ENCODE data around the gene STK11IP. TPM values are rescaled to one million over a fixed set of nuclear protein-coding genes. Genes with fewer than 3 reads are reported as not detected.

Gene STK11IP
- total and polyA plus RNA-seq, 2 of the 13 experiments (the other 11 are each of a cell fraction or from before 2014, with no cell fraction given): 12.8 to 24.0 TPM

GRCh38 chr2:219621935-219622334, 24.3 kb downstream of the STK11IP start:
- Histone ChIP-seq H3K4me3 (replicated peaks in 1 of 3; ENCODE audit: insufficient read depth in 1 of 3, low read depth in 2 of 3, low read length in 3 of 3) (no peak overlapping the region), H3K27me3 (ENCODE audit: control insufficient read depth in 1 of 2, insufficient read depth in 2 of 2, low read length in 2 of 2) (peaks cover 14 to 54% of the 10 kb centered on the region in 2 experiments), H3K9ac (ENCODE audit: insufficient read depth, low read depth, low read length) (no peak overlapping the region), H3K79me2 (ENCODE audit: insufficient read depth, low read length) (no peaks in the 10 kb centered on the region), H3K9me3 (ENCODE audit: low read length) (no peaks in the 10 kb centered on the region), H2AFZ (ENCODE audit: low read length) (no peak overlapping the region), H3K4me1 (ENCODE audit: insufficient read depth, low read length) (peaks cover 15% of the 10 kb centered on the region), H4K20me1 (ENCODE audit: insufficient read depth, low read length) (no peaks in the 10 kb centered on the region), H3K27ac (ENCODE audit: extremely low read length, insufficient read depth, low read length) (no peak overlapping the region), H3K36me3 (replicated peaks in 1 of 2; ENCODE audit: control insufficient read depth in 1 of 2, insufficient read depth in 2 of 2, low read length in 2 of 2) (no peaks in the 10 kb centered on the region), H3K4me2 (ENCODE audit: low read depth, low read length) (no peak overlapping the region)
- 10% methylated on average over 4 of the region's 4 CpGs for WGBS (ENCODE audit: low lambda C conversion rate)
- ATAC-seq: no peak
- BruUV-seq (replicated peaks): no TSS peak
- in situ Hi-C loops (cut with HindIII; ENCODE audit: extremely low pct_ligation_motif_present, low pct_unique_long_range_greater_than_20kb) (no loop called here), intact Hi-C loops (cut with micrococcal nuclease; ENCODE audit: unreplicated experiment) (no loop called here)
- TF ChIP-seq ZNF660 (CRISPR knock-in tag; IDR thresholded peaks at IDR 0.05; ENCODE audit: borderline replicate concordance, low read depth): no peak
- TF ChIP-seq ZNF557 (CRISPR knock-in tag; IDR thresholded peaks at IDR 0.05): no peak
- no peak for TF ChIP-seq THYN1 (CRISPR knock-in tag; IDR thresholded peaks at IDR 0.05; ENCODE audit: borderline replicate concordance, low read depth)
- TF ChIP-seq, protein P1, sequence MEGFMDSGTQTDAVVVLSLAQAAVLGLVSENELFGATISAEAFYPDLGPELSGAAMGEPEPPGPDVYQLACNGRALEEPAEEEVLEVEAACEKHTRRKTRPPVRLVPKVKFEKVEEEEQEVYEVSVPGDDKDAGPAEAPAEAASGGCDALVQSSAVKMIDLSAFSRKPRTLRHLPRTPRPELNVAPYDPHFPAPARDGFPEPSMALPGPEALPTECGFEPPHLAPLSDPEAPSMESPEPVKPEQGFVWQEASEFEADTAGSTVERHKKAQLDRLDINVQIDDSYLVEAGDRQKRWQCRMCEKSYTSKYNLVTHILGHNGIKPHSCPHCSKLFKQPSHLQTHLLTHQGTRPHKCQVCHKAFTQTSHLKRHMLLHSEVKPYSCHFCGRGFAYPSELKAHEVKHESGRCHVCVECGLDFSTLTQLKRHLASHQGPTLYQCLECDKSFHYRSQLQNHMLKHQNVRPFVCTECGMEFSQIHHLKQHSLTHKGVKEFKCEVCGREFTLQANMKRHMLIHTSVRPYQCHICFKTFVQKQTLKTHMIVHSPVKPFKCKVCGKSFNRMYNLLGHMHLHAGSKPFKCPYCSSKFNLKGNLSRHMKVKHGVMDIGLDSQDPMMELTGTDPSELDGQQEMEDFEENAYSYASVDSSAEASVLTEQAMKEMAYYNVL (CRISPR knock-in tag; IDR thresholded peaks at IDR 0.05; ENCODE audit: borderline replicate concordance): no peak
- no peak for TF ChIP-seq ASH2L (IDR thresholded peaks at IDR 0.05; ENCODE audit: insufficient read length, low read depth, low read length)
- TF ChIP-seq ZC3H4 (CRISPR knock-in tag; IDR thresholded peaks at IDR 0.05; ENCODE audit: borderline replicate concordance): no peak
- TF ChIP-seq ZSCAN29 (CRISPR knock-in tag; conservative IDR thresholded peaks at IDR 0.05): no peak
- TF ChIP-seq, protein P2, sequence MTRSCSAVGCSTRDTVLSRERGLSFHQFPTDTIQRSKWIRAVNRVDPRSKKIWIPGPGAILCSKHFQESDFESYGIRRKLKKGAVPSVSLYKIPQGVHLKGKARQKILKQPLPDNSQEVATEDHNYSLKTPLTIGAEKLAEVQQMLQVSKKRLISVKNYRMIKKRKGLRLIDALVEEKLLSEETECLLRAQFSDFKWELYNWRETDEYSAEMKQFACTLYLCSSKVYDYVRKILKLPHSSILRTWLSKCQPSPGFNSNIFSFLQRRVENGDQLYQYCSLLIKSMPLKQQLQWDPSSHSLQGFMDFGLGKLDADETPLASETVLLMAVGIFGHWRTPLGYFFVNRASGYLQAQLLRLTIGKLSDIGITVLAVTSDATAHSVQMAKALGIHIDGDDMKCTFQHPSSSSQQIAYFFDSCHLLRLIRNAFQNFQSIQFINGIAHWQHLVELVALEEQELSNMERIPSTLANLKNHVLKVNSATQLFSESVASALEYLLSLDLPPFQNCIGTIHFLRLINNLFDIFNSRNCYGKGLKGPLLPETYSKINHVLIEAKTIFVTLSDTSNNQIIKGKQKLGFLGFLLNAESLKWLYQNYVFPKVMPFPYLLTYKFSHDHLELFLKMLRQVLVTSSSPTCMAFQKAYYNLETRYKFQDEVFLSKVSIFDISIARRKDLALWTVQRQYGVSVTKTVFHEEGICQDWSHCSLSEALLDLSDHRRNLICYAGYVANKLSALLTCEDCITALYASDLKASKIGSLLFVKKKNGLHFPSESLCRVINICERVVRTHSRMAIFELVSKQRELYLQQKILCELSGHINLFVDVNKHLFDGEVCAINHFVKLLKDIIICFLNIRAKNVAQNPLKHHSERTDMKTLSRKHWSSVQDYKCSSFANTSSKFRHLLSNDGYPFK (CRISPR knock-in tag; IDR thresholded peaks at IDR 0.05; ENCODE audit: borderline replicate concordance): no peak
- no peak for TF ChIP-seq TMF1 (CRISPR knock-in tag; IDR thresholded peaks at IDR 0.05; ENCODE audit: low read depth)
- TF ChIP-seq ZNF20 (CRISPR knock-in tag; IDR thresholded peaks at IDR 0.05): no peak
- TF ChIP-seq KAT7 (CRISPR knock-in tag; IDR thresholded peaks at IDR 0.05; ENCODE audit: borderline replicate concordance): no peak
- no peak for TF ChIP-seq SOX13 (IDR thresholded peaks at IDR 0.05)
- no peak for TF ChIP-seq SOX13 (CRISPR knock-in tag; conservative IDR thresholded peaks at IDR 0.05 in 1 of 2, IDR thresholded peaks at IDR 0.05 in 1 of 2)
- TF ChIP-seq BCL6 (CRISPR knock-in tag; IDR thresholded peaks at IDR 0.05): no peak
- TF ChIP-seq TFDP2 (CRISPR knock-in tag; IDR thresholded peaks at IDR 0.05): no peak
- no peak for TF ChIP-seq ZBTB49 (CRISPR knock-in tag; IDR thresholded peaks at IDR 0.05; ENCODE audit: borderline replicate concordance)
- no peak for FAIRE-seq
- no peak for DNase-seq (ENCODE audit: low spot score)
- ChIA-PET CTCF (ENCODE audit: low intra/inter-chr PET ratio, low total read pairs) (no interaction called here), POLR2A (no interaction called here)

Measured in HepG2 (cell line).